Umbilical cord (tissue), 2 donors: ENCODE data around the gene TICAM1. TPM values are rescaled to one million over a fixed set of nuclear protein-coding genes. Genes with fewer than 3 reads are reported as not detected.
"Not testable (repeated sequence)": the region's sequence is repeated elsewhere in the genome, so short reads cannot be mapped to it uniquely, and the experiment has no call there.

Source experiments
- DNase-seq: peaks from one replicate; pipeline ENCODE4 v3.0.0-alpha.2; 2015; ENCODE audit warnings: low spot score
- total RNA-seq: library from RNA; depleted of rRNA; stranded (reverse); fragments of >200 nt; gene quantifications from one replicate; pipeline ENCODE4 v1.2.3, GENCODE V29; 2014; ENCODE audit warnings: low replicate concordance; ENCODE audit not compliant: insufficient read depth

Gene TICAM1
- 4.6 TPM for total RNA-seq

DNA sequence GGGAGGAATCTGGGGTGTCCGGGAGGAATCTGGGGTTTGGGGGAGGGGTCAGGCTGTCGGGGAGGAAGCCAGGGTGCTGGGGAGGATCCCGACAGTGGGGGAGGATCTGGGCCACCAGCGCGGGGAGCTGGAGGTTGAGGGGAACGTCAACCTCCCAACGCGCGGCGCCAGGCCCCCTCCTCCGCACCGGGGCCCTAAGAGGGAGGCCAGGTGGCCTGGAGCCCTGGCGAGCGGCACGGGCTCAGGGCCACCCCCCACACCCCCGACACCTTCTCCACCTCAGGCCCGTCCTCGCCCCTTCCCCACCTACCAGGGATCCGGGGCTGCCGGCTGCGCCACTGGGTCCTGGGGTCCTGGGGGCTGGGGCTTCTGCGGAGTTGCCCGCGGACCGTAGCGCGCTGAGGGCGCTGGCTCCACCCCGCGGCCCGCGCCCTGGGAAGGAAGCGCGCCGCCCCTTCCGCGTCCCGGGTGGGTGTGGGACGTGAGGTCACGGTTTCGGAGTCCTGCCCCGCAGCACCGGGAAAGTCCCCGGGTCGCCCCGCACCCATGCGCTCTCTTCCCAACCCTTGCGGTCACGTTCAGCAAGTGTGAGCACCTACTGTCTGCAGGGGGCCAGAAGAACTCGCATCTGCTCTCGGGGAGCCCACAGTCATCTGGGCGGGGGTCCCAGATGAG is at the start of gene TICAM1:
TSS of gene TICAM1 (minus strand) at position 409 of the 675 bp plus-strand sequence. CDS start 13,335 bp downstream, outside the sequence.
- DNase-seq = peak; percentile 71

DNA sequence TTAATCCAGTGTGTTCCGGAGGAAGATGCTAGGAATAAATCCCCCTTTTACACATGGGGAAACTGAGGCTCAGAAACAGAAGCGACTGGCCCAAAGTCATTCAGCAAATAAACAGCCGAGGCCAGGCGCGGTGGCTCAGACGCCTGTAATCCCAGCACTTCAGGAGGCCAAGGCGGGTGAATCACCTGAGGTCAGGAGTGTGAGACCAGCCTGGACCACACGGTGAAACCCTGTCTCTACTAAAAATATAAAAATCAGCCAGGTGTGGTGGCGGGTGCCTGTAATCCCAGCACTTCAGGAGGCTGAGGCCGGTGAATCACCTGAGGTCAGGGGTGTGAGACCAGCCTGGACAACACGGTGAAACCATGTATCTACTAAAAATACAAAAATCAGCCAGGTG is 47.5 kb upstream of the TICAM1 start:
- no peak for DNase-seq

DNA sequence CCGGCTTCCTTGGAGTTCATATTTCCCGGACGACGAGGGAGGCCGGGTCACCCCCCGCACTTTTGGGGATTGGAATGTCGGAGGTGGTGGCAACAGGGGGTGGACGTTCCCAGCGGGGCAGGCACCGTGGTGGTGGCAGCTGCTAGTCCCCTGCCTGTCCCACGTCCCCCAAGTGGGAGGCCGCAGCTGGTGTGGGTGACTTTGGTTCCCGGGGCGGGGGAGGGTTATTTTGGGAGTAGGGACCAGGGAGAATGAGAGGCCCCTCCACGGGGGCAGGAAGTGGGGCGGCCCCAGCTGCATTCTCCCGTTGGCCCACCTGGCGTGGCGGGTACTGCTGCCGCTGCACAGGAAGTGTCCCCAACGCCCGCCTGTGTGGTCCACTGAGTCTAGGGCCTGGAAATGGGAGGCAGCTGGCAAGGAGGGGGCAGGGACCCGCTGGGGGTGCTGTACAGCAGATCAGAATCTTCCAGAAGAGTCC is 47.0 kb upstream of the TICAM1 start:
- no peak for DNase-seq

DNA sequence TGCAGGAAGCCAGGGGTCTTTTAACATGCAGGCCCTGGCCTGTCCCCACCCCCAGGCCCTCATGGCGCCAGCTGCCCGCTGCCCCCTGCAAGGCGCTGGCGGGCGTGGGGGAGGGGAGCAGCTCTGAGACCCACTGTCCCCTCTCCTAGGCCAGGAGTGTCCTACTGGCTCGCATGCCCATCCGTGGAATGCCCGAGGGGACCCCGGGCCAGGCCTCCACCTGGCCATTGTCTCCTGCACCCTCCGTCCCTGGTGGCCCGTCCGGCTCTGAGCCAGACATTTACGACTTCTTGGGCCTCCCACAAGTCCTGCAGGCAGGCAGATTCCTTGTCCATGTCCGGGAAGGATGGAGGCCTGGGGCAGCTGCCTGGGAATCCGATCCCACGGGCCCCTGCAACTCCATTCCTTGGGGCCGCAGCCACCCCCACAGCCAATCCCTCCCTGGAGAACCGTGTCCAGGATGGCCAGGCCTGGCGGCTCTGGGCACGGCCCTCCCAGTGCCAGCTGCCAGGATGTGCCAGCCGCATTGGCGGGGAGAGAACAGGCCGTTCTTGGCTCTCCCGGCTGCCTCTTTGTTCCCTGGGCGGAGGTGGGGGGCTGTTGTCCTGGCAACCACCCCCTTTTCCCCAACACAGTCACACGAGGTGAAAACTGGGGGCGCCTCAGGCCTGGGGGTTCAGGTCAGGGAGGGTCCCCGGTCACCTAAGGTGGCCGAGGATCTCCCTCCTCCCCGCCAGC is 46.4 kb upstream of the TICAM1 start:
- DNase-seq = no peak

DNA sequence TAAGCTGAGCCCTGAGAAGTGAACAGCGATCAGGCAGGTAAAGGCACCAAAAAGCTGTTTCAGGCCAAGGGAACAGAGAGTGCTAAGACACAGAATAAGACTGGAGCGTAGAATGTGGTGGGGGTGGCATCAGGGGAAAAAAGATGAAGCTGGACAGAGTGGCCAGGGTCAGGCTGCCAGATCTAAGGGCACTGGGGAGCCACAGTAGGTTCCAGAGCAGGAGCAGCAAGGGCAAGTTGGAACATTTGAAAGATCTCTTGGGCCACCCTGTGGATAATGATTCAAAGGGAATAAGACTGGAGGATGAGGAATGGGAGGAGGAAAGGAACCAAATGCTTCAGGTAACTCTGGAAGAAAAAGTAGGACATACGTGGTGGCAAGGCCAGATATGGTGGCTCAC is 42.4 kb upstream of the TICAM1 start:
- DNase-seq = no peak

DNA sequence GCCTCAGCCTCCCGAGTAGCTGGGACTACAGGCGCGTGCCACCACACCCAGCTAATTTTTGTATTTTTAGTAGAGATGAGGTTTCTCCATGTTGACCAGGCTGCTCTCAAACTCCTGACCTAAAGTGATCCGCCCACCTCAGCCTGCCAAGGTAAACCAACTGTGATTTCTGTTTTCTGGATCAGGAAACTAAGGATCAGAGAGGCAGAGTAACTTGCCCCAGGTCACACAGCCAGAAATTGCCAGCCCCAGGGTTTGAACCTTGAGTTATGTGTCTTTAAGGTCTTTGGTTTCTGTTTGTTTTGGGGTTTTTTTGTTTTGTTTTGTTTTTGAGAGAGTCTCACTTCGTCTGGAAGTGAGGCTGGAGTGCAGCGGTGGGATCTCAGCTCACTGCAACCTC is 40.2 kb upstream of the TICAM1 start:
- no peak for DNase-seq

DNA sequence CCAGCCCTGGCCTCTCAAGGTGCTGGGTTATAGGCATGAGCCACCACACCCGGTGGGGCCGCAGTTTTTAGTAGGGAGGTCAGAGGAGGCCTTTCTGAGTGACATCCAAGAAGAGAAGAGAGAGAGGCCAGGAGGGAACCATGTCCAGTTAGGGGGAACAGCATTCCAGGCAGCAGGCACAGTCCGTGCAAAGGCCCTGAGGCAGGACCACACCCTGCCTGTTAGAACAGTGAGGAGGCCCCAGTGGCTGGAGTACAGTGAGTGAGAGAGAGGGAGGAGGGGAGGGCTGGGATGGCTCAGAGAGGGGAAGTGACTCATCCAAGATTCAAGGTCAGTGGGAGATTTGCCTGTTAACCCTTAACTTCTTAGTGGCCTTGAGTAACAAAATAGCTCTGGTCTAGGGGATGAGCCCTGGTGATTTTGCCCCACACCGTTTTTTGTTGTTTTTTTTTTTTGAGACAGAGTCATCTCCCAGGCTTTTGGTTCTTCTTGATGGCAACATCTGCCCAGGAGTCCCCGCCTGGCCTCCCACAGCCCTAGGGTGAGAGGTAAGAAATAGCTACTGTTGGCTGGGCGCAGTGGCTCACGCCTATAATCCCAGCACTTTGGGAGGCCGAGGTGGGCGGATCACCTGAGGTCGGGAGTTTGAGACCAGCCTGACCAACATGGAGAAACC is 38.7 kb upstream of the TICAM1 start:
- peak; percentile 66 for DNase-seq

DNA sequence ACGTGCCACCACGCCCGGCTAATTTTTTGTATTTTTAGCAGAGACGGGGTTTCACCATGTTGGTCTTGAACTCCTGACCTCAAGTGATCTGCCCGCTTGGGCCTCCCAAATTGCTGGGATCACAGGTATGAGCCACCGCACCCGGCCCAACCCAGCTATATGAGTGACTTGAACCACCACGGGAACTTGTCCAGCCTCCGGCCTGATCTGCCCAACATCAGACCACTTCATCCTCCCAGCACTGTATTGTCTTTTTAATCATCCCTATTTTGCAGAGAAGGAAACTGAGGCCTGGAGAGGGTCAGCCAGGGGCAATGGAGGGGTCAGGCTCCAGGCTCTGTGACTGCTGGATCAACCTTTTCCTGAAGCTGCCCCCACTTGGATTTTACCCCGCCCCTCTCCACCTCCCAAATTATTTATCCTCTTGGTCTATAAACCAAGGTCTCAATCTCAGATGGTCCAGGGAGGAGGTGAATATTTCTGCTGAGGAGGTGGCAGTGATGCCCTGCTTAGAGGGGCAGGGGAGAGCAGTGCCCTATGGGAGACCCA is 36.8 kb upstream of the TICAM1 start:
- DNase-seq = no peak

DNA sequence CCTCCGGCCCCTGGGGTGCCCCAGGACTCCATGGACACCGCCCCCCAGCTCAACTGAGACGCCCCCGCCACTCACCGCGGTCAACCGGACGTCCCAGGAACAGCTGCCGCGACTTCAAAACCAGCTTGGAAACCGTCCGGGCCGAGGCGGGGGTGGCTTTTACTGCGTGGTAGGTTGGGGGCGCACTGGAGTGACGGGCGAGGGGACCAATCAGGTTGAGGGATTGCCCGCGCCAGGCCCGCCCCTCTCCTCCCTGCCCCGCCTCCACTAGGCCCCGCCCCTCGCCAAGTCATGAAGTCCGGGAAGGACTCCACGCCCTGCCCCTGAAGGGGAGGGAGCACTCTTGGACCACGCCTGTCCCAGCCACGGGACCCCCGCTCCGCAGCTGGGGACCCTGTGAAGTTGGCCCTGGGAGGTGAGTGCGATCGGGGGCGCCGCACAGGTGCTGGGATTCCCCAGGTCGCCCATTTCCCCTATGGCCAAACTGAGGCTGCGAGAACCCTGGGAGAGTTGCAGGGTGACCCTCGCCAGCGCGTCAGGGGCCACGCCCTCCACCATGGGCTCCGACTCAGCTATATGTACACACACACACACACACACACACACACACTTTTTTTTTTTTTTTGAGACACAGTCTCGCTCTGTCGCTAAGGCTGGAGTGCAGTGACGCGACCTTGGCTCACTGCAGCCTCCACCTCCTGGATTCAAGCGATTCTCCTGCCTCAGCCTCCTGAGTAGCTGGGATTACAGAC is 36.2 kb upstream of the TICAM1 start, which contains the start of gene PLIN3:
TSS of gene PLIN3 (minus strand) at position 134 of the 752 bp plus-strand sequence. CDS start 6,273 bp downstream, outside the sequence.
- peak; percentile 97 for DNase-seq

DNA sequence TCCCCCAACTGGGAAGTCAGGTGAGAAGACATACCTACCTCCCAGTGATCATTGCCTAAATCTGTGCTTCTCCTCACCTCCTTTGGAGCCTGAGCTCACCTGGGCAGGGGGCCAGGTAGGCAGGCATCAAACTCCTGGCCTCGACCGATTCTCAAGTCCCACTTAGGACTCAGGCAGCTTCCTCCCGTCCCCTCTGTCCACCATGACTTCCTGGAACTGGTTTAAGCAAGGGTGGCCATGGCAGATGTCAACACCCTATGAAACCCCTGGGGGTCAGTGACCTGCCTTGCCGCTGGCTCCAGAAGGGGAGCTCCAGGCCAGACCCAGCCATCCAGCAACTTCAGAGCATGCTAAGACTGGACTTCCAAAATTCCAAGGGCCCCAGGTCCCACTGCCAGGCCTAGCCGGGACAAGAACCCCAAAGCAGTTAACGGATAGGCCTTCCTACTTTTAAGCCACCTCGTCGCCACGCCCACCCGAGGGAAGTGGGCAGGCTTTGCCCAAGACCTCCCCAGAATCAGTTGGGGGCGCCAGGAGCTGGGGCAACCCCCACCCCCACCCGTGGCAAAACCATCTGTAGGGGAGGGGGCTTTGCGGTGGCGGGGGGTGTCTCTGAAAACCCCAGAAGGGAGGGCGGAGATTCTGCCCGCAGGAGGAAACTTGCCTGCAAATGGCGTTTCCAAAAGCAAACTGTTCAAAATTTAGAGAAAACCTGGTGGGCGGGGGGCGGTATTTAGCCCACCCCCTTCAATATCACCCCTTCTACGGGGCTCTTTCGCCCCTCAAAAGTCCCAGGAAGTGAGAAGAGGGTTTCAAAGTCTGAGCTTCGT is 35.3 kb upstream of the TICAM1 start:
- peak; percentile 78 for DNase-seq

DNA sequence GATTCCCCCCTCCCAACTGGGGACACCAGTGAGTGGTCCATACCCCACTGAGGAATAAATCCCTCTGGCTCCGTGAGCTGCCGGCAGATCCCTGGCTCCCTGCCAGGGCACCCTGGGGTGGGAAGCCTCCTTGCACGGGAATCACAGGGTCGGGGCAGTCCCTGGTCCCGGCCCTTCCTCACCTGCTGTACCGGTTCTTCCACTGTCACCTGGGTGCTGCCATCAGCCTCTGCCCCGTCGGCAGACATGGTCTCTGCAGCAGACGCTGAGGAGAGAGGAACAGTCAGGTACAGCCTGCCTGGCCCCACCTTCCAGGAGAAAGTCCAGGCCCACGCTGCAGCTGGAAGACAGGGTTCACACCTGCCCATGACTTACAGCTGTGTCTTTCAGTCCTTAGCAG is 29.6 kb upstream of the TICAM1 start:
- DNase-seq = peak; percentile 62

DNA sequence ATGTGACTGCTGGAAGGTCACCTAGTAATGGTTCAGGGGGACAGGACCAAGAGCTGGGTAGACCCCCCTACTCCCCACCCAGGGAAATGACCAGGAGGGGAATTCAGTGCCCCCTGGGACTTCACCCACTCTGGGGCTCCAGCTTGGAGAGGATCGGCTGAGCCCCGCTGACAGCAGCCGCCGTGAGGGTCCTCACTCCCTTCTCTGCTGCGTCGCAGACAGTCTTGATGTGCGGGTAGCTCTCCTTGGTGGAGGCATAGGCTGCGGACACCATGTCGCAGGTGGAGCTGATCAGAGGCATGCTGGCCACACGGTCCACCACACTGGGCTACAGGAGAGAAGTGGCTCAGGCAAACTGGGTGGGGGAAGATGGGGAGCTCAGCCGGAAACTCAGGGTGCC is 28.2 kb upstream of the TICAM1 start:
- no peak for DNase-seq

DNA sequence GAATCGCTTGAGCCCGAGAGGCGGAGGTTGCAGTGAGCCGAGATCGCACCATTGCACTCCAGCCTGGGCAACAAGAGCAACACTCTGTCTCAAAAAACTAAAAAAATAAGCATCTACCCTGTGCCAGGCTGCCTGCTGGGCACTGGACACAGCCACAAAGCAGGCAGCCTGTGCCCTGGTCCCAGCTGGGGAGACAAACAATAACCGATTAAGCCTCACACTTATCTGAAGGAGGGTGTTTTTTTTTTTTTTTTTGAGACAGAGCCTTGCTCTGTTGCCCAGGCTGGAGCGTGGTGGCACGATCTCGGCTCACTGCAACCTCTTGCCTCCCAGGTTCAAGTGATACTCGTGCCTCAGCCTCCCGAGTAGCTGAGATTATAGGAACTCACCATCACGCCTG is 25.0 kb upstream of the TICAM1 start:
- DNase-seq = not testable (repeated sequence)

DNA sequence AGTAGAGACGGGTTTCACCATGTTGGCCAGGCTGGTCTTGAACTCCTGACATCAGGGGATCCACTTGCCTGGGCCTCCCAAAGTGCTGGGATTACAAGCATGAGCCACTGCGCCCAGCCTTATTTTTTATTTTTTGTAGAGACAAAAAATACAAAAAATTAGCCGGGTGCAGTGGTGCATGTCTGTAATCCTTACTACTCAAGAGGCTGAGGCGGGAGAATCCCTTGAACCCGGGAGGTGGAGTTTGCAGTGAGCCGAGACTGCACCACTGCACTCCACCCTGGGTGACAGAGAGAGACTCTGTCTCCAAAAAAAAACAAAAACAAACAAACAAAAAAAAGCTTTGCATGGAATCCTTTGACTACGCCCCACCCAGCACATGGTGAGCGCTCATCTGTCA is 22.0 kb upstream of the TICAM1 start:
- not testable (repeated sequence) for DNase-seq

DNA sequence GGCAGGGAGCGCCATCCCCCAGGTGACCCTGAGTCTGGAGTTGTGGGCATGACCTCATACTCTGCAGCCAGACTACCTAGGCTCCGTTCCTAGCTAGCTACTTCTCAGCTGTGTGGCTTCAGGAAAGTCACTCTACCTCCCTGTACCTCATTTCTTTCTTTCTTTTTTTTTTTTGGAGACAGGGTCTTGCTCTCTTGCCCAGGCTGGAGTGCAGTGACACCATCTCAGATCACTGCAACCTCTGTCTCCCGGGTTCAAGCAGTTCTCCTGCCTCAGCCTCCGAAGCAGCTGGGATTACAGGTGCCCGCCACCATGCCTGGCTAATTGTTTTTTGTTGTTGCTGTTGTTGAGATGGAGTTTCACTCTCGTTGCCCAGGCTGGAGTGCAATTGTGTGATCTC is 21.0 kb upstream of the TICAM1 start:
- no peak for DNase-seq

DNA sequence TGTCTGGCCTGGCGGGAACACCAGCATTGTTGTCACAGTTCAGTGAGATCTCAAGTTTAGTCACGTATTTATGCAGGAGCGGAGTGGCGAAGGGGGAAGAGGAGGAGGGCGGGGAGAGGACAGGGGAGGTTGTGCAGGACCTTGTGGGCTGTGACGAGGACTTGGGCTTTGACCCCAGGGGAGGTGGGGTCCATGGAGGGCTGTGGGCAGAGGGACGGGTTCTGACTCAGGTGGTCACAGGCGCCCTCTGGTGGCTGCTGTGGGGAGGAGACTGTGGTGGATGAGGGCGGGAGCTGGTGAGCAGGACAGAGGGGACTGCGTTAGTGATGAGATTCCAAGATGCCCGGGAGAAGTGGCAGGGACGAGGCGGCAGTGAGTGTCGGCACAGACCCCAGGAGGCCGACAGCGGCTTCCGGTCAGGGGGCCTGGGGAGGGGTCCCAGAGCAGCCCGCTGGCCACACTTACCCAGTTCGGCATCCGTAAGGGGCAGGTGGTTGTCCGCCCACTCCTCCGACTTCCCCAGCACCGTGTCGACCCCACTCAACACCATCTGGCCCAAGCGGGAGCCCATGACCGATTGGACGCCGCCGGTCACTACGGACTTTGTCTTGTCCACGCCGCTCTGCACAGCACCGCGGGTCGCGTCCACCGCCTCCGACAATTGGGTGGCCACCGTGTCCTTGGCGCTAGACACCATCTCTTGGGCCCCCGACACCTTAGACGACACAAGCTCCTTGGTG is 20.2 kb upstream of the TICAM1 start:
- DNase-seq = peak; percentile 37

DNA sequence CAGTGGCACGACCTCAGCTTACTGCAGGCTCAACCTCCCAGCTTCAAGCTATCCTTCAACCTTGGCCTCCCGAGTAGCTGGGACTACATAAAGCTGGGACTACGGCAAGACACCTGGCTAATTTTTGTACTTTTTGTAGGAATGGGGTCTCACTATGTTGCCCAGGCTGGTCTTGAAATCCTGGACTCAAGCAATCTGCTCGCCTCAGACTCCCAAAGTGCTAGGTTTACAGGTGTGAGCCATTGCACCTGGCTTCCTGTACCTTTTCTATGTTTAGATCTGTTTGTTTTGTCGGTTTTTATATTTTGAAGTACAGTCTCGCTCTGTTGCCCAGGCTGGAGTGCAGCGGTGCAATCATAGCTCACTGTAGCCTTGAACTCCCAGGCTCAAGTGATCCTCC is 17.5 kb upstream of the TICAM1 start:
- DNase-seq = no peak

DNA sequence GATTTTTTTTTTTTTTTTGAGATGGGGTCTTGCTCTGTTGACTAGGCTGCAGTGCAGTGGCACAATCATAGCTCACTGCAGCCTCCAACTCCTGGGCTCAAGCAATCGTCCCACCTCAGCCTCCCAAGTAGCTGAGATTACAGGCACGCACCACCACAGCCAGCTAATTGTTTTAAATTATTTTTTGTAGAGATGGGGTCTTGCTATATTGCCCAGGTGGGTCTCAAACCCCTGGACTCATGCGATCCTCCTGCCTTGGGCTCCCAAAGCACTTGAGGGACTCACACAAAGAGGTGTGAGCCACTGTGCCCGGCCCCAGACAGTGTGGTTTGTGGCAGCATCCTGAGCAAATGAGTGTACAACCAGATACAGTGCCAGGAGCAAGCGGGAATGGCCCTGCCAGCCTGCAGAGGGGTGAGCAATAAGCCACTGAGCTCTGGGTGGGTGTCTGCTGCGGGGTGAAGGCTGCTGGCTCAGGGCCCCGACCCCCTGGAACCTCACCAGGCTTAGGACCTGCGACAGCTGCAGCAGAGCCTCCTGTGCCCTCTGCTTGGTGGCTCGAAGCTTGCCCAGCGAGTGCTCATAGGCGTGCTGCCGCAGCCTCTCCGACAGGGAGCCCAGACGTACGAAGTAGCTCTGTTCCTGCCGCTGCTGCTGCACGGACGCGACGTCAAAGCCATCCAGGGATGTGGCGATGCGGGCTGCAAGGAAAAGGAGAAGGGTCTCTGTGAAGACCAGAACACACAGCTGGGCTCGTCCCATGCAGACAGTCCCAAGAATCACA is 15.9 kb upstream of the TICAM1 start:
- no peak for DNase-seq

DNA sequence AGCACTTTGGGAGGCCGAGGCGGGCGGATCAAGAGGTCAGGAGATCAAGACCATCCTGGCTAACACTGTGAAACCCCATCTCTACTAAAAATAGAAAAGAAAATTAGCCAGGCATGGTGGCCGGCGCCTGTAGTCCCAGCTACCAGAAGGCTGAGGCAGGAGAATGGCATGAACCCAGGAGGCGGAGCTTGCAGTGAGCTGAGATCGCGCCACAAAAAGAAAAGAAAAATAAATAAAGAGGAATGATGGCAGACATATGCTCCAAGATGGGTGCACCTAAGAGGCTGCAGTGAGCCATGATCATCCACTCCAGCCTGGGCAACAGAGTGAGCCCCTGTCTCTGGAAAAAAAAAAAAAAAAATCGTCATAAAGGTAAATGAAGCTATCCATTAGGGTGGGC is 14.5 kb upstream of the TICAM1 start:
- DNase-seq = not testable (repeated sequence)
